ENCODE results near the gene PSME3. TPM values are rescaled to one million over a fixed set of nuclear protein-coding genes. Genes with fewer than 3 reads are reported as not detected.

PSME3 gene
- total and polyA plus RNA-seq, 2 of the 13 experiments (the other 11 are each of a cell fraction or from before 2014, with no cell fraction given) = 66.3 to 135 TPM

DNA sequence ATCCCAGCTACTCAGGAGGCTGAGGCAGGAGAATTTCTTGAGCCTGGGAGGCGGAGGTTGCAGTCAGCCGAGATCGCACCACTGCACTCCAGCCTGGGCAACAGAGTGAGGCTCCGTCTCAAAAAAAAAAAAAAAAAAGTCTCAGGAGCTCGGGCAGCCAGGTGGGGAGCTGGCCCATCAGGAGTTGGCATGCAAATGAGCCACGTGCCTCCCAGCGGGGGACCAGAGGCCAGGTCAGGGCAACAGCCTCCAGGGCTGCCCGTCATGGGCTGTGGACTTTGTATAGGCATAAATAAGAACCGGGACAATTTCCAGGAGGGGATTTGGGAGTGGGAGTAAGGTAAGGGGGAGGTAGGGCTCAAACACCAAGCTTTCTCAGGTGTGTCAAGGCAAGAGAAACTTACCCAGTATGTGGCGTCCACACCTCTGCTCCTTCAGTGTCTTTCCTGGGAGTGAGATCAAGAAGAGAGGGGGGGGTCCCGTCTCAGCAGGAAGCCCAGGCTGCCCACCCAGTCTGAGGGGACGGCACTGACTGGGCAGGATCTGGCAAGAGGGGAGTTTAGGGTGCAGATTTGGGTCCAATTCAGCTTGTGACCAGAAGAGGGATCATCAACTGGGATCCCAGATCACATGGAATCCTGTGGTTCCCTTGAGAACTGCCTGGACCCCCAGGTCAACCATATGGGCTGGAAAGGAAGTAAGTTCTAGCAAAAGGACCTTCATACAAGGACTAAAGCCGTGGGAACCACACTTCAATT is 45.1 kb downstream of the PSME3 start (continued):
- TF ChIP-seq, protein P1, sequence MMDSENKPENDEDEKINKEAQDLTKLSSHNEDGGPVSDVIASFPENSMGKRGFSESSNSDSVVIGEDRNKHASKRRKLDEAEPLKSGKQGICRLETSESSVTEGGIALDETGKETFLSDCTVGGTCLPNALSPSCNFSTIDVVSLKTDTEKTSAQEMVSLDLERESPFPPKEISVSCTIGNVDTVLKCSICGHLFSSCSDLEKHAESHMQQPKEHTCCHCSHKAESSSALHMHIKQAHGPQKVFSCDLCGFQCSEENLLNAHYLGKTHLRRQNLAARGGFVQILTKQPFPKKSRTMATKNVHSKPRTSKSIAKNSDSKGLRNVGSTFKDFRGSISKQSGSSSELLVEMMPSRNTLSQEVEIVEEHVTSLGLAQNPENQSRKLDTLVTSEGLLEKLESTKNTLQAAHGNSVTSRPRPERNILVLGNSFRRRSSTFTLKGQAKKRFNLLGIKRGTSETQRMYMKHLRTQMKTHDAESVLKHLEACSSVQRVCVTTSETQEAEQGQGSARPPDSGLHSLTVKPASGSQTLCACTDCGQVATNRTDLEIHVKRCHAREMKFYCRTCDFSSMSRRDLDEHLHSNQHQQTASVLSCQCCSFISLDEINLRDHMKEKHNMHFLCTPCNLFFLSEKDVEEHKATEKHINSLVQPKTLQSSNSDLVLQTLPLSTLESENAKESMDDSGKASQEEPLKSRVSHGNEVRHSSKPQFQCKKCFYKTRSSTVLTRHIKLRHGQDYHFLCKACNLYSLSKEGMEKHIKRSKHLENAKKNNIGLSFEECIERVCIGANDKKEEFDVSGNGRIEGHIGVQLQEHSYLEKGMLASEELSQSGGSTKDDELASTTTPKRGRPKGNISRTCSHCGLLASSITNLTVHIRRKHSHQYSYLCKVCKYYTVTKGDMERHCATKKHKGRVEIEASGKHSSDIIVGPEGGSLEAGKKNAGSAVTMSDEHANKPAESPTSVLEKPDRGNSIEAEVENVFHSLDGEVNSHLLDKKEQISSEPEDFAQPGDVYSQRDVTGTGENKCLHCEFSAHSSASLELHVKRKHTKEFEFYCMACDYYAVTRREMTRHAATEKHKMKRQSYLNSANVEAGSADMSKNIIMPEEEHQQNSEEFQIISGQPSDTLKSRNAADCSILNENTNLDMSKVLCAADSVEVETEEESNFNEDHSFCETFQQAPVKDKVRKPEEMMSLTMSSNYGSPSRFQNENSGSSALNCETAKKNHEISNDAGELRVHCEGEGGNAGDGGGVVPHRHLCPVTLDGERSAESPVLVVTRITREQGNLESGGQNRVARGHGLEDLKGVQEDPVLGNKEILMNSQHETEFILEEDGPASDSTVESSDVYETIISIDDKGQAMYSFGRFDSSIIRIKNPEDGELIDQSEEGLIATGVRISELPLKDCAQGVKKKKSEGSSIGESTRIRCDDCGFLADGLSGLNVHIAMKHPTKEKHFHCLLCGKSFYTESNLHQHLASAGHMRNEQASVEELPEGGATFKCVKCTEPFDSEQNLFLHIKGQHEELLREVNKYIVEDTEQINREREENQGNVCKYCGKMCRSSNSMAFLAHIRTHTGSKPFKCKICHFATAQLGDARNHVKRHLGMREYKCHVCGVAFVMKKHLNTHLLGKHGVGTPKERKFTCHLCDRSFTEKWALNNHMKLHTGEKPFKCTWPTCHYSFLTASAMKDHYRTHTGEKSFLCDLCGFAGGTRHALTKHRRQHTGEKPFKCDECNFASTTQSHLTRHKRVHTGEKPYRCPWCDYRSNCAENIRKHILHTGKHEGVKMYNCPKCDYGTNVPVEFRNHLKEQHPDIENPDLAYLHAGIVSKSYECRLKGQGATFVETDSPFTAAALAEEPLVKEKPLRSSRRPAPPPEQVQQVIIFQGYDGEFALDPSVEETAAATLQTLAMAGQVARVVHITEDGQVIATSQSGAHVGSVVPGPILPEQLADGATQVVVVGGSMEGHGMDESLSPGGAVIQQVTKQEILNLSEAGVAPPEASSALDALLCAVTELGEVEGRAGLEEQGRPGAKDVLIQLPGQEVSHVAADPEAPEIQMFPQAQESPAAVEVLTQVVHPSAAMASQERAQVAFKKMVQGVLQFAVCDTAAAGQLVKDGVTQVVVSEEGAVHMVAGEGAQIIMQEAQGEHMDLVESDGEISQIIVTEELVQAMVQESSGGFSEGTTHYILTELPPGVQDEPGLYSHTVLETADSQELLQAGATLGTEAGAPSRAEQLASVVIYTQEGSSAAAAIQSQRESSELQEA (CRISPR knock-in tag; IDR thresholded peaks at IDR 0.05; ENCODE audit: not compliant biosample characterization) = no peak
- no peak for TF ChIP-seq NCOA1 (CRISPR knock-in tag; IDR thresholded peaks at IDR 0.05)
- no peak for TF ChIP-seq MXD4 (CRISPR knock-in tag; IDR thresholded peaks at IDR 0.05)
- TF ChIP-seq IRF2 (CRISPR knock-in tag; IDR thresholded peaks at IDR 0.05) = no peak
- TF ChIP-seq KDM2A (CRISPR knock-in tag; IDR thresholded peaks at IDR 0.05; ENCODE audit: borderline replicate concordance, low read depth) = no peak
- TF ChIP-seq, protein P2, sequence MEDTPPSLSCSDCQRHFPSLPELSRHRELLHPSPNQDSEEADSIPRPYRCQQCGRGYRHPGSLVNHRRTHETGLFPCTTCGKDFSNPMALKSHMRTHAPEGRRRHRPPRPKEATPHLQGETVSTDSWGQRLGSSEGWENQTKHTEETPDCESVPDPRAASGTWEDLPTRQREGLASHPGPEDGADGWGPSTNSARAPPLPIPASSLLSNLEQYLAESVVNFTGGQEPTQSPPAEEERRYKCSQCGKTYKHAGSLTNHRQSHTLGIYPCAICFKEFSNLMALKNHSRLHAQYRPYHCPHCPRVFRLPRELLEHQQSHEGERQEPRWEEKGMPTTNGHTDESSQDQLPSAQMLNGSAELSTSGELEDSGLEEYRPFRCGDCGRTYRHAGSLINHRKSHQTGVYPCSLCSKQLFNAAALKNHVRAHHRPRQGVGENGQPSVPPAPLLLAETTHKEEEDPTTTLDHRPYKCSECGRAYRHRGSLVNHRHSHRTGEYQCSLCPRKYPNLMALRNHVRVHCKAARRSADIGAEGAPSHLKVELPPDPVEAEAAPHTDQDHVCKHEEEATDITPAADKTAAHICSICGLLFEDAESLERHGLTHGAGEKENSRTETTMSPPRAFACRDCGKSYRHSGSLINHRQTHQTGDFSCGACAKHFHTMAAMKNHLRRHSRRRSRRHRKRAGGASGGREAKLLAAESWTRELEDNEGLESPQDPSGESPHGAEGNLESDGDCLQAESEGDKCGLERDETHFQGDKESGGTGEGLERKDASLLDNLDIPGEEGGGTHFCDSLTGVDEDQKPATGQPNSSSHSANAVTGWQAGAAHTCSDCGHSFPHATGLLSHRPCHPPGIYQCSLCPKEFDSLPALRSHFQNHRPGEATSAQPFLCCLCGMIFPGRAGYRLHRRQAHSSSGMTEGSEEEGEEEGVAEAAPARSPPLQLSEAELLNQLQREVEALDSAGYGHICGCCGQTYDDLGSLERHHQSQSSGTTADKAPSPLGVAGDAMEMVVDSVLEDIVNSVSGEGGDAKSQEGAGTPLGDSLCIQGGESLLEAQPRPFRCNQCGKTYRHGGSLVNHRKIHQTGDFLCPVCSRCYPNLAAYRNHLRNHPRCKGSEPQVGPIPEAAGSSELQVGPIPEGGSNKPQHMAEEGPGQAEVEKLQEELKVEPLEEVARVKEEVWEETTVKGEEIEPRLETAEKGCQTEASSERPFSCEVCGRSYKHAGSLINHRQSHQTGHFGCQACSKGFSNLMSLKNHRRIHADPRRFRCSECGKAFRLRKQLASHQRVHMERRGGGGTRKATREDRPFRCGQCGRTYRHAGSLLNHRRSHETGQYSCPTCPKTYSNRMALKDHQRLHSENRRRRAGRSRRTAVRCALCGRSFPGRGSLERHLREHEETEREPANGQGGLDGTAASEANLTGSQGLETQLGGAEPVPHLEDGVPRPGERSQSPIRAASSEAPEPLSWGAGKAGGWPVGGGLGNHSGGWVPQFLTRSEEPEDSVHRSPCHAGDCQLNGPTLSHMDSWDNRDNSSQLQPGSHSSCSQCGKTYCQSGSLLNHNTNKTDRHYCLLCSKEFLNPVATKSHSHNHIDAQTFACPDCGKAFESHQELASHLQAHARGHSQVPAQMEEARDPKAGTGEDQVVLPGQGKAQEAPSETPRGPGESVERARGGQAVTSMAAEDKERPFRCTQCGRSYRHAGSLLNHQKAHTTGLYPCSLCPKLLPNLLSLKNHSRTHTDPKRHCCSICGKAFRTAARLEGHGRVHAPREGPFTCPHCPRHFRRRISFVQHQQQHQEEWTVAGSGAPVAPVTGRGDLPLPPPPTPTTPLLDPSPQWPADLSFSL (CRISPR knock-in tag; IDR thresholded peaks at IDR 0.05) = no peak
- TF ChIP-seq, protein P3, sequence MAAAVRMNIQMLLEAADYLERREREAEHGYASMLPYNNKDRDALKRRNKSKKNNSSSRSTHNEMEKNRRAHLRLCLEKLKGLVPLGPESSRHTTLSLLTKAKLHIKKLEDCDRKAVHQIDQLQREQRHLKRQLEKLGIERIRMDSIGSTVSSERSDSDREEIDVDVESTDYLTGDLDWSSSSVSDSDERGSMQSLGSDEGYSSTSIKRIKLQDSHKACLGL (CRISPR knock-in tag; IDR thresholded peaks at IDR 0.05) = no peak
- TF ChIP-seq, protein P4, sequence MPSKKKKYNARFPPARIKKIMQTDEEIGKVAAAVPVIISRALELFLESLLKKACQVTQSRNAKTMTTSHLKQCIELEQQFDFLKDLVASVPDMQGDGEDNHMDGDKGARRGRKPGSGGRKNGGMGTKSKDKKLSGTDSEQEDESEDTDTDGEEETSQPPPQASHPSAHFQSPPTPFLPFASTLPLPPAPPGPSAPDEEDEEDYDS (CRISPR knock-in tag; IDR thresholded peaks at IDR 0.05) = no peak; the same call in 1 of the 2 replicates
- no peak for TF ChIP-seq ZNF772 (CRISPR knock-in tag; IDR thresholded peaks at IDR 0.05)
- no peak for TF ChIP-seq ZBTB21 (CRISPR knock-in tag; IDR thresholded peaks at IDR 0.05)
- no peak for TF ChIP-seq PCBP1 (IDR thresholded peaks at IDR 0.05; ENCODE audit: borderline replicate concordance, low read depth, low read length)
- TF ChIP-seq TSC22D2 (CRISPR knock-in tag; IDR thresholded peaks at IDR 0.05; ENCODE audit: borderline replicate concordance) = no peak
- TF ChIP-seq ATRX (CRISPR knock-in tag; IDR thresholded peaks at IDR 0.05; ENCODE audit: borderline replicate concordance) = no peak

All from HepG2 (cell line).